HEK293T (cell line): ENCODE measurements around the gene ZNF618.

Experiments
- ELF4 ChIP-seq: fragments of 450-650 bp; IDR thresholded peaks from 2 replicates; pipeline ENCODE4 v1.6.1; 2017; ENCODE audit warnings: antibody characterized with exemption
- HDGF ChIP-seq: fragments of 450-650 bp; IDR thresholded peaks from 2 replicates; pipeline ENCODE4 v1.6.1; 2017; ENCODE audit warnings: antibody characterized with exemption, borderline replicate concordance
- PKNOX1 ChIP-seq: fragments of 450-650 bp; IDR thresholded peaks from 2 replicates; pipeline ENCODE4 v1.6.1; 2016
- ZNF384 ChIP-seq: fragments of 450-650 bp; IDR thresholded peaks from 2 replicates; pipeline ENCODE4 v1.6.1; 2016

GRCh38 chr9:114006155-114006550 is 130.0 kb downstream of the ZNF618 start:
- TF ChIP-seq PKNOX1 (no peak), HDGF (no peak), ZNF384 (no peak), ELF4 (no peak)
